T-helper 9 cell (primary cell): ENCODE results near the gene GNAZ.

ENCODE experiments used
- DNase-seq: peaks from one replicate; pipeline ENCODE4 v3.0.0-alpha.2; 2020

GNAZ gene

GRCh38 chr22:23140385-23140784, 70.1 kb downstream of the GNAZ start:
- DNase-seq, result no peak

GRCh38 chr22:23142546-23143105, 72.3 kb downstream of the GNAZ start:
- DNase-seq, result no peak

DNA sequence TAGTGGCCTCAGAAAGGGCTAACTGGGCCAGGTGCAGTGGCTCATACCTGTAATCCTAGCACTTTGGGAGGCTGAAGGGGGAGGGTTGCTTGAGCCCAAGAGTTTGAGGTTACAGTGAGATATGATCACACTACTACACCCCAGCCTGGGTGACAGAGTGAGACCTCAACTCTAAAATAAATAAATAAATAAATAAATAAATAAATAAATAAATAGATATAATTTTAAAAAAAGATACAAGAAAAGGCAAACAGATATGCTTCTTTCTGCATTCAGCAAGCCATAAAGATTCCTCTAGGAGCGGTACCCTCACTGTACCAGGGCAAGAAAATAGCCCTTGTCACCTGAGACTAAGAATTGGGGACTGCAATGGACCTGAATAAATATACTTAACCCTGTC, 72.8 kb downstream of the GNAZ start:
- no peak for DNase-seq

DNA sequence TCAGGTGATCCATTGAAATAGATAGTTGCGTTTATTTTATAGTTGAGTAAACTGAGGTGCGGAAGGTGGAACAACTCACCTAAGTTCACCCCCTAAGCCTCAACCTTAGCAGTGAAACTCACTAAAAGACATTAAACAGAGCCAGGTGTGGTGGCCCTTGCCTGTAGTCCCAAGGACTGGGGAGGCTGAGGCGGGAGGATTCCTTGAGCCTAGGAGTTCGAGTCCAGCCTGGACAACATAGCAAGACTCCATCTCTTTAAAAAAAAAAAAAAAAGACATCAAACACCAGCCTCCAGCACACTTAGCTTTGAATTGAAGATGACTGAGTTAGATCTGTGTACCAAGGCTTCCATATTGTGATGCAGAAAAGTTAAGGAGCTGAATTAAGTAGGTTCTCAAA, 74.1 kb downstream of the GNAZ start:
- no peak for DNase-seq

DNA sequence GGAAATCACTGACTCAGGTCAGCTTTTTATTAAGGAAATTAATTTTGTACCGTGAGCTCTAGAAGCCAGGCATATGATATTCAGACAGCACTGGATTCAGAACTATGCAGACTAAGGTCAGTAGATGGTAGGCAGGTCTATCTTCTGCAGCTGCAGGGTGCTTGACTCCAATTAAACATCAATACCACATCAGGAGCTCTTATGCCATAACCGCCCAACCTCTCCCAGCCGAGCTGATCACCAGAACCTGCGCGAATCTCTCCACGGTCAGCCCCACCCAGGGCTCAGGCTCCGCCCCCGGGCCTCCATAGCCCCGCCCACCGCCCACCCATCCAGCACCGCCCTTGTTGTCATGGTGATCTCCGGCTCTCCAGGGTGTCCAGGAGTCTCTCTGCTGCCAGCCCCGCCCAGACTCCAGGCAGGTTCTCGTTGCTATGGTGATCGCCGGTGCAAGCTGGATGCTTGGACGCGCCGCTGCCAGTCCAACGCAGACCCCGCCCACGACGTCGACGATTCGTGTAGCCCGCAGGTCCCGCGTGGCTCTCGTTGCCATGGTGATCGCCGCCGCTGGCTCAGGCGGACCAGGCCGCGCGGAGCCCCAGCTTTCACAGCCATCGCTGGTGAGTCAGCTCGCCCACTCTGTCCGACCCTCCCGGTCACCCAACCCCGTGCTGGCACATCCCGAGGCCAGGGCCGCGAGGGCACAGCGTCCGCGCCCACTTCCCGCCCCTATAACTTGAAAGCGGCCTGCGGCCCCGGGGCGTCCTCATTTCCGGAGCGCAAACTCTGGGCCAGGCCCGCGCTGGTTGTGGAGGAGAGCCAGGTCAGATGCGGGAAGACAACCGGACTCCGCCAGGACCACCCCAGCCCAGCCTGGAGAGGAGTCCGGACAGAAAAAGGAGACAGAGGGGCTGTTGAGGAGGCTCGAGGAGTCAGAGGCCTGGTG, 74.9 kb downstream of the GNAZ start, which contains the start of gene RAB36:
Gene RAB36, plus strand, starts transcription at position 546 of the 946 bp plus-strand sequence. CDS start 1,140 bp downstream, outside the sequence.
- peak; percentile 93 for DNase-seq

- DNase-seq, result no peak
Measured at GRCh38 chr22:23145878-23146470, 75.7 kb downstream of the GNAZ start.

DNA sequence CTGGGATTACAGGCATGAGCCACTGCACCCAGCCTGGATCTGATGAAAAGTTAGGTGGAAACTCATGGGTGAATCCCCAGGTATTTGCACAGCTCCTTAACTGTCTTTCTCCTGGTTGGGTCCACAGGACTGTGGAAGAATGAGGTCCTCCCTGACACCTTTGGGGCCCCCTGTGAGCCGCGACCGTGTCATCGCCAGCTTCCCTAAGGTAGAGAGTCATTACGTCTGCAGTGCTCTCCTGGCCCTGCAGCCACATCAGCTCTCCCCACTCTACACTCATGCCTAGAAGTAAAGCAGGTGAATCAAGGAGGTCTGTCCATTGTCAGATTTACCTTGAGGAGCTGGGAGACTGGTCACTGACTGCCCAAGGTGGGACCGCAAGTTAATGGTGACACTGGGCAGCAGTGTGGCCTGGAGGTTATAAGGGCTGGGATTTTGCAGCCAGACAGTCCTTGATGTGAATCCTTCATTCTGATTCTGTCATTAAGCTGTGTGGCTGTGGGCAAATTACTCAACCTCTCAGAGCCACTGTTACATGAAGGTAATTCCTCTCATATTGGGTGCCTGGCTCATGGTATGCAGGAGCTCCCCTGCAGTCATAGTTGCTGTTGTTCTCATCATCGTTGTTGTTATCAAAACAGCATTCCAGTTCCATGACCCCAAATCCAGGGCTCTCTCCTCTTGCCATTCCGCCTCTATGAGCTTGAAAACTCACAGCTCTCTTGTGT, 76.3 kb downstream of the GNAZ start:
- DNase-seq, result no peak

DNA sequence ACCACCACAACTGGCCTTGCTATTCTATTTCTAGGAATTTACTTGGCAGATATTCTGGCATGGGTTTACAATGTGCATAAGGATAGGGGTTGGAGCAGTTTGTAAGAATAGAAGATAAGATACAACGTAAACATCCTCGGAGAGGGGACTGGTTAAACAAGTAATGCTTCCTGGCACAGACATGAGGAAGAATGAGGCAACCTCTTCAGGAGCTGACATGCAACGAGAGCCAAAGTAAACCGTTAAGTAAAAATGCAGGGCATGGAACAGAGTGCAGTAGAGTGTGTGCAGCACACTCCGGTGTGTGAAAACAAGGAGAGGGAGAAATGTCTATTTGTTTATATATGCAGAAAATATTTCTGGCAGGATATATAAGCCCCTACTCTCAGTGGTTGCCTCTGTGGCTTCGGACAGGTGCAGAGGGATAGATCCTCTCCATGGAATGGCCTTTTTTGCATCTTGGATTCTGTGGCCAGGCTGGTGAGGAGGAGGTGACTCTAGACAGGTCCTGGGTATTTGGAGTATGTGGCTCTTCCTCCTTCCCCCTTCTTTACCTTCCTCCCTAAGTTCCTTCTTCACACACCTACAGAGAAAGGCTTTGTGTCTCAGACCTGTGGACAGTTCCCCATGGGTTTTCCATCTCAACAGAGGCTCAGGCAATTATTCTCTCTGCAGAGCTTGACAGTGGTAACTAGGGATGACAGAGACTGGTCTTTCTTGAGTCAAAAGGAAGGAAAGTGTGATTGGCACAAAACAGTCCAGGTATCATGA, 77.5 kb downstream of the GNAZ start:
- no peak for DNase-seq

DNA sequence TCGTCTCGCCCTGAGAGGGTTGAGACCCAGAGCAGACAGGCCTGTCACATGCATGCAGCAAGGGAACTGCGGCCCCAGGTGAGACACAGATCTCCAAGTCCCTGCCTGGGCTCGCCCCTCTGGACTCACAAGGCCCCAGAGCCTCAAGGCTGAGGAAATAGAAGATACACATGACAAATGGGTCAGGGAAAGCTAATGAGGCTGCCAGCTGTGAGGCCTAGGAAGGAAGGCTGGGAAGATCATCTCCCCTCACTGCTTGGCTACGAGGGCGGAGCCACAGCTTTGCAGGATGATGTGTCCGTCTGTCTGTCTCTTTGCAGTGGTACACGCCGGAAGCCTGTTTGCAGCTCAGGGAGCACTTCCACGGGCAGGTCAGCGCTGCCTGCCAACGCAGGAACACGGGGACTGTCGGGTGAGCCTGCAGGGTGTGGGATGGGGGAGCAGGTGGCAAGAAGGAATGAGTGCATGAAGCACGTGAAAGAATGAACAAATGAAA, 79.5 kb downstream of the GNAZ start:
- DNase-seq, result no peak

- no peak for DNase-seq
Measured at GRCh38 chr22:23150762-23151161, 80.4 kb downstream of the GNAZ start.

DNA sequence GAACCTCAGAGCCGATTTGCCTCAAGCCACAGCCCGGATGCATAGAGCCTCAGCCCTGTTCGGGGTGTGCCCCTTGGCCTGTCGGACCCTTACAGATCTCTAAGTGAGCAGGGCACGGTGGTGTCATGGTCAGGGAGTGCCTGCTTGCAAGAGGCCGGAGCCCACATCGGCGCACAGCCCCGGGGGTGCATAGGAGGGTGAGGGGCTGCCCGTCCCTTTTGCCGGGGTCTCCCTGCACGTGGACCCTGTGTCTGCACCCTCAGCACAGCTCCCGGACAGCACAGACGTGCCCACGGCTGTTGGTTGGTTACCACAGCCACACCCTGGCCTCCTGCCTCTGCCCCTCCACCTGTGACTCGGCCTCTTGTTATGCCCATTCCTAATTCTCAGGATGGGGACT, 81.5 kb downstream of the GNAZ start:
- DNase-seq, result no peak

DNA sequence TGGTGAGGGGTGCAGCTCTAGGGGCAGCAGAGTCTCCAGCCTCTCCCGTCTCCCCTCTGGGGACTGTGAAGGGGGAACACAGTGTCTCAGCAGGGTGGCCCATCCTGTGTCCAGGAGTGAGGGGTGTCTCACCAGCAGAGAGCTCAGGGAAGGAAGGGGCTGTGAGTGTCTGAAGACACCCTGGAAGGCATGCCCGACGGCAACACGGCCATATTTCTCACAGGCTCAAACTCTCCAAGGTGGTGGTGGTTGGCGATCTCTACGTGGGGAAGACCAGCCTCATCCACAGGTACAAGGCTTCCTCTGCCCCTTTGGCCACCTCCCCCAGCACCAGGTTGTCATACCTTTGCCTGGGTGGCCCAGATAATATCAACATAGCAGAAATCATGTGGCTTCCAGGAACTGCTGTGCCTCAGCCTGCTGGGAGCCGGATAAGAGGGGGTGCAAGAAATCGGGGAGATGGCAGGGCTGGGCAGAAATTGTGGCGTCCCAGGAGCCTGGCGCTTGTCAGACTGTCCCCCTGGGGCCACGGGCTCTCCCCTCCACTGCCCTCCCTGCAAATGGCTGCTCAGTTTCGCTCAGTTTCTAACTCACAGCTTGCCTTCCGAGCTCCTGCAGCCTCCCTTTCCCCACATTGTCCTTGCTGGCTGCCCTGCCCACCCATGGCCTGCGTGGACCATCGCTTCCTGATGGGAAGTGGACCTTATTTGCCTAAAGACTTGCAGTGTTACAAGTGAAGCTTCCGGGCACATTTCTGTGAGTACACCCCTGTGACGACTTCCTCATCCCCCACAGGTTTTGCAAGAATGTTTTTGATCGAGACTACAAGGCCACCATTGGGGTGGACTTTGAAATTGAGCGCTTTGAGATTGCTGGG, 82.2 kb downstream of the GNAZ start:
- no peak for DNase-seq

DNA sequence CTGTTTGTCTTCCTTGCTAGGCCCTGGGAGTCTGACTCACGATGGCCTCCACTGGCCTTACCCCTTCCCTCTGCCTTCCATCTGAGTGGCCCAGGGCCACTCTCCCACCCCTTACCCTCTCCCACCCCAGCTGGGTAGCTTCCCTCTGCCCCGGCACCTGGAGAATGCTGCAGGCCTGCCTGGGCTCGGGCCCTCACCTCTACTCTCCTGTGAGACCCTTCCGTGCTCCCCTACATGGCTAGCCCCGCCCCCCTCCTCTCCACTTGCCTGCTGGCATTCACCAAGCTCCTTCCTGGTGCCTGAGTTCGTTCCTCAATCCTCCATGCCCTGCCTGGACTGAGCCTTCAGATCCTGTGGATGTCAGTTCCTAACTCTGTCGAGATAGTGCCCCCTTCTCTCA, 83.7 kb downstream of the GNAZ start:
- DNase-seq, result no peak

GRCh38 chr22:23154461-23154860, 84.1 kb downstream of the GNAZ start:
- DNase-seq, result no peak

GRCh38 chr22:23155143-23155542, 84.8 kb downstream of the GNAZ start:
- no peak for DNase-seq

DNA sequence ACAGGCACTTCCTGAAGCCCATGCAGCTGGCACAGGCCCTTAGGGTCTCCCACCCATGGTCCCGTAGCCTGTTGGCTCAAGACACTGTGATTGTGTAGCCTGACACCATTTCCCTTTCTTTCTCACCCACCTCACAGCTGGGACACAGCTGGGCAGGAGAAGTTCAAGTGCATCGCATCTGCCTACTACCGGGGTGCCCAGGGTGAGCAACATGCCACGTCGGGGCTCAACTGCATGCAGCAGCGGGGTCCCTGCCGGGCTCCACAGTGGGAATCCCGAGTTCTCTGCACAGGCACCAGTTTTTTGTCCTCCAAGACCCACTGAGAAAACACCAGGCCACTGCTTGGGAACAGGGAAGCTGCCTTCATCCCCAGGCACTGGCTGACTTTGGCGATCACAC, 85.5 kb downstream of the GNAZ start:
- no peak for DNase-seq

DNA sequence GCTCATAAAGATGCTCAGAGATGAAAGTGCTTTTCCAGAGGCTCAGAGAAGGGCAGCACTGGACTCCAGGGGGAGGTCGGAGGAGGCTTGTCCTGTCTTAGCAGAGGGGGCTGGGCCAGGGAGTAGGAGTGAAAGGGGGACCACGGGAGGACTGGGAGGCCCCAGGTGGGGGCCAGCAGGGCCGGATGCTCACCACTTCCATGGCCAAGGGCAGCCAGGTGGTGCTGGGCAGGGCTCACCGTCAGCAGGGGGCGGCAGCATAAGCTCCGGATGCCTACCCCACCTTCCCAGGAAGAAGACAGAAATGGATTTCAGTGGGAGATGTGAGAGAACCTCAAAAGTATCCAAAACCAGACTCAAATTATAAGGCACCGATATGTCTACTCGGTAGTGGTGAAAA, 86.0 kb downstream of the GNAZ start:
- DNase-seq, result no peak

- no peak for DNase-seq
Measured at GRCh38 chr22:23157560-23158515, 87.5 kb downstream of the GNAZ start.

DNA sequence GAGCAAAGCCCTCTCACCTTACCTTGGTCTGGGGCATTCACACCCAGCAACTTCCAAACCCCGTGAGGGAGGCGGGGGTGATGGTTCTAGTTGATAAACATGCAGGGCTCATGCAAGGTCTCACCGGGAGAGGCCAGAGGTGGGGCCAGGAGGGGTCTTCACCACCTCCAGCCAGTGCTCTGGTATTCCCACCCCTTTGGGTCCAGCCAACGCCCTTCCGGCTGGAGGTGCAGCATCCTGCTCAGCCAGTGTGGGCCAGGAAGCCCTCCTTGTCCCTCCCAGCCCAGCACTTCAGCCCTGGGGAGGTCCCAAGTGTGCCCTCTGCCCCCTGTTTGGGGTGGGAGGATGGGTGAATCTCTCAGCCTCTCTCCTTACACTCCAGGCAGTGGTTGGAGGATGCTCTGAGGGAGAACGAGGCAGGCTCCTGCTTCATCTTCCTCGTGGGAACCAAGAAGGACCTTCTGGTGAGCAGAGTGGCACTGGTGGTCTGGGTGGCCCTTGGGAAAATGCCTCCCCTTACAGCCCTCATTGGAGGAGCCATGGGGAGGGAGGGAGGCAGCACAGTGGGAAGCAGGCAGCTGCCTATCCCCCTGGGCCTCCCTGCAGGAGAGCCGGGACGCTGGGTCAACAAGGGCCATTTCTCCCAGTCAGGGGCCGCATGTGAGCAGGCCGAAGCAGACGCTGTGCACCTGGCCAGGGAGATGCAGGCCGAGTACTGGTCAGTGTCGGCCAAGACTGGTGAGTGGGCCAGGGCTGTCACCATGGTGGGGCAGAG, 88.4 kb downstream of the GNAZ start:
- DNase-seq, result no peak
